NCI-H1417 (cell line): ENCODE data around the gene SYNGR2.
"Not testable (repeated sequence)": the region's sequence is repeated elsewhere in the genome, so short reads cannot be mapped to it uniquely, and the experiment has no call there.

ENCODE experiments used
- DNase-seq, 3 experiments: peaks; one replicate each; lab custom pipeline; 2025; lab: John Stamatoyannopoulos, UW

SYNGR2 gene

DNA sequence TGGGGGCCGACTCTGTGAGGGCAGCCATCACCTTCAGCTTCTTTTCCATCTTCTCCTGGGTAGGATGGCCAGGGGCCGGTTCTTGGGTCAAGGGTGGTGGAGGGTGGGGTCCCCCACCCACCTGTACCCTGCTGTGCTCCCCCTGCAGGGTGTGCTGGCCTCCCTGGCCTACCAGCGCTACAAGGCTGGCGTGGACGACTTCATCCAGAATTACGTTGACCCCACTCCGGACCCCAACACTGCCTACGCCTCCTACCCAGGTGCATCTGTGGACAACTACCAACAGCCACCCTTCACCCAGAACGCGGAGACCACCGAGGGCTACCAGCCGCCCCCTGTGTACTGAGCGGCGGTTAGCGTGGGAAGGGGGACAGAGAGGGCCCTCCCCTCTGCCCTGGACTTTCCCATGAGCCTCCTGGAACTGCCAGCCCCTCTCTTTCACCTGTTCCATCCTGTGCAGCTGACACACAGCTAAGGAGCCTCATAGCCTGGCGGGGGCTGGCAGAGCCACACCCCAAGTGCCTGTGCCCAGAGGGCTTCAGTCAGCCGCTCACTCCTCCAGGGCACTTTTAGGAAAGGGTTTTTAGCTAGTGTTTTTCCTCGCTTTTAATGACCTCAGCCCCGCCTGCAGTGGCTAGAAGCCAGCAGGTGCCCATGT lies 3.3 kb downstream of the SYNGR2 start:
- DNase-seq: not testable (repeated sequence)

DNA sequence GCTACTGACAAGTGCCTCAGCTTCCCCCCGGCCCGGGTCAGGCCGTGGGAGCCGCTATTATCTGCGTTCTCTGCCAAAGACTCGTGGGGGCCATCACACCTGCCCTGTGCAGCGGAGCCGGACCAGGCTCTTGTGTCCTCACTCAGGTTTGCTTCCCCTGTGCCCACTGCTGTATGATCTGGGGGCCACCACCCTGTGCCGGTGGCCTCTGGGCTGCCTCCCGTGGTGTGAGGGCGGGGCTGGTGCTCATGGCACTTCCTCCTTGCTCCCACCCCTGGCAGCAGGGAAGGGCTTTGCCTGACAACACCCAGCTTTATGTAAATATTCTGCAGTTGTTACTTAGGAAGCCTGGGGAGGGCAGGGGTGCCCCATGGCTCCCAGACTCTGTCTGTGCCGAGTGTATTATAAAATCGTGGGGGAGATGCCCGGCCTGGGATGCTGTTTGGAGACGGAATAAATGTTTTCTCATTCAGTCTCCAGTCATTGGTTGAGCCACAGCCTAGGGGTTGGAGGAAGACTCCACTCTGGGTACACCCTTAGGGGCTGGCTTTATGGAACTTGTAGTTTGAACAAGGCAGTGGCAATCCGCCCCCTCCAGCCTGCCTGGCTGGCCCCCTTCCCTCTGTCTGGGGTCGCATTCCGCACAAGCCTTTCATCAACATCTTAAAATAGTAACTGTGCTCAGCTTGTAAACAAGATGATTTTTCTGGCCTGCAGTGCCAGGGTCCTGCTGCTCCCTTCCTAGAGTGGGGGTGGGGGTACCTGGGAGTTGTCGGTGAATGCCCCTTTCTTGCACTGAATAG lies 4.1 kb downstream of the SYNGR2 start:
- DNase-seq: peak; percentile 35 to 84 (median 68)

DNA sequence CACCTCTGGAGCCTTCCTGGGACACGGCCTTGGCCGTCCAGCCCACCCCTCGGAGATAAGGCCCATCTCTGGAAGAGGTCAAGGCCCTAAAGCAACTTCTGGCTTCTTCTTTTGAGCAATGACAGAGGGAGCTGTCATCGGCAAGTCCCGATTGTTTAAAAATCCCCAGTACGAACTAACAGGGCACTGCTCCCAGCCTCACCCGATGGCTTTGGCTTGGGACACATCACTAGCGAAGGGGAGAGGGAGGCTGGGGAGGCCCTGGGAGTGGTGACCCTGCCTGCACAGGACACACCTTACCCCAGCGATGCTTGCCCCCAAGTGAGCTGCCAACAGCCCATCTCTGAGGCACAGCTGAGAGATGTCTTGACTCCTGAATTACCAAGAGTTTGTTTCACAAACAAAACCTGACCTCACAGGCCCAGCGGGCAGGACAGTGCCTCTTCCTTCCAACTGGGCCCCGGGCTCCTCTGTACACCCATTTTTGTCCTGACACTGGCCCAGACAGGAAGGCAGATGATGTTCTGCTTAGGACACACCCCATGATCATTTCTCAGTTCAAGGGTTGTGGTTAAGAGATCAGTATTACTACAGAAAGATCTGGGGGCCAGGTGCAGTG lies 4.8 kb downstream of the SYNGR2 start:
- no peak for DNase-seq

DNA sequence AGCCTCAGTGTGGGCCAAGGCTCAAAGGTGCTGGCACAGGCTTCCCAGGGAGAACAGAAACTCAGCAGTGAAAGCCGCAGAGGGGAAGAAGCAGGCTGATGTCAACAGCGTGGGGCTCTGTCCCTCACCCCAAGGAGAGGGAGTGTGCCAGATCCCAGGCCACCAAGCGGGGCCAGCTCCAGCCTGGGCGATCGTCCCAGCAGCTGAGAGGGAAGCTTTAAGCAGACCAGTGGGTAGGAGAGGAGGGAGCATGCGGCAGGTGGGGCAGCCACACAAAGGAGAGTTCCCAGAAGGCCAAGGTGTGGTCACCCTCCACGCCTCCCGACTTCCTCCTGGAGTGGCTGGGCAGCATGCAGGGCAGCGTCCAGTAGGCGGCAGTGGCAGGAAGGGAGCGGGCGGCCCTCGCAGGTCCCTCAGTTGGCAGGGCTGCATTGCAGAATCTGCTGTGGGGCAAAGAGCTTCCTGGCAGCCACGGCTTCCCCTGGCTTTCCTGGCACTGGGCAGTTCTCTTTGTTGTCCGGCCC lies 6.0 kb downstream of the SYNGR2 start:
- DNase-seq: no peak

DNA sequence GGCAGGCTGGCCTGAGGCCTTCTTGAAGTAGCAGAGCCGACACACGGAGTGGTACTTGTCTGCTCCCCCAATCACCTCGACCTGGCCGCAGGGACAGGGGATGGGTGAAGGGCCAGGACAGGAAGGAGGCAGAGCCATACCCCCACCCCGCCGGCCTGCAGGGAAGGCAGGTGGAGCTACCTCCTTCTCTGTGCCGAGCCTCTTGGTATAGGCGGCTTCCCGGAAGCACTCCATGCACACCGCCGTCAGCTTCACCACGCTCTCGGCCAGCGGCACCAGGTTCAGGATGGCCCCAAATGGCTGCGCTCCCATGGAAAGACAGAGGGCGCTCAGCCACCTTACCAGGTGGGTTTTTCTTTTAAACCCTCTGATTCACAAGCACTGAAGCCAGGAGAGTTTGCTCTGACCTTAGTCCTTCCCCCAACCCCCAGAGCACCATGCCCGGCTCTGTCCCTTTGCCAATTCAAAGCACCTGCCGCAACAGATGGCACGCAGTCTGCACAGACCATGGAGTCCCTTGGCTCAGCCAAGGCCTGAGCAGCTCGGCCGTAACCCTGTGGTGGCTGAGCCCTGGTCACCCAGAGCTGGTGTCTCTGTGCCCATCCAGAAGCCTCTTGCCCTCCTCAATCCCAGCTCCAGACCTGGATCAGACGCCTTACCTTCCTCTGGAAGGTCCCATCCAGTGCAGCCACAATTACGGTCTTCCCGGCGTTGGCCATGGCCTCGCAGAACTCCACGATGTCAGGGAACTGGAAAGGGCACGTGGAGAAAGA lies 6.7 kb downstream of the SYNGR2 start:
- DNase-seq: peak in 1 of 3 experiments; percentile 20

DNA sequence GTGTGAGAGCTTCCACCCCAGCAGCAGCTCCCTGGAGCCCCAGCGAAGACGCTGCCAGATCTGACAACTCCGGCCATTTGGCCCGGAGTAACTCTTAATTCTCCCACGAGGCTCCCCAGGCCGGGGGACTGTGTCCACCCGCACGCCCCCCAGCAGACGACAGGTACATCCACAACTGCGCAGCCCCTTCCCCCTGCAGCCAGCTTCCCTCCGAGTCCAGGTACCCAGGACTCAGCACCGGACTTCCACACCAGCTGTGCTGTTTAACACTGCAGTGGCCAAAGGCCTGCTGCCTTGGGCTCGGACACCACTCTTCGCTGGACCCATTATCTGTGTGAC lies 7.2 kb downstream of the SYNGR2 start:
- DNase-seq: no peak

DNA sequence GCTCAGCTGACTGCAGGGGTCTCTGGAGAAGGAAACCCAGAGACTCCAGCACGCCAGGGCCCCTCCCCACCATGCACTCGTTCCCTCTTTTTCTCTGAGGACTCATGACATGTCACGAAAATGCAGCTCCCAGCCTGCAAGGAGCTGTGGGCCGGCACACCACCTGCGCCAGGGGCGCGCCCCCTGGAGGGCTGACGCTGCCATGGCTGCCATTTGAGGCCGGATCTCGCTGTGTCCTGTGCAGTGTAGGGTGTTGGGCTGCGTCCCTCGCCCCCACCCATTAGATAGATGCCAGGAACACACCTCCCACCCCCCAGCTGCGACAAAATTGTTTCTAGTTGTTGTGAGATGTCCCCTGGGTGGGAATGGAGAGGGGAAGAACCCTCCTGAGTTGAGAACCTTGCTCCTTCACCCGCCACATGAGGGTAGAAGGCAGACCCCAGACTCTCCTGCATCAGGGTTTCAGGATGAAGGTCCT lies 8.2 kb downstream of the SYNGR2 start:
- DNase-seq: peak in 2 of 3 experiments; percentile 9 to 10

DNA sequence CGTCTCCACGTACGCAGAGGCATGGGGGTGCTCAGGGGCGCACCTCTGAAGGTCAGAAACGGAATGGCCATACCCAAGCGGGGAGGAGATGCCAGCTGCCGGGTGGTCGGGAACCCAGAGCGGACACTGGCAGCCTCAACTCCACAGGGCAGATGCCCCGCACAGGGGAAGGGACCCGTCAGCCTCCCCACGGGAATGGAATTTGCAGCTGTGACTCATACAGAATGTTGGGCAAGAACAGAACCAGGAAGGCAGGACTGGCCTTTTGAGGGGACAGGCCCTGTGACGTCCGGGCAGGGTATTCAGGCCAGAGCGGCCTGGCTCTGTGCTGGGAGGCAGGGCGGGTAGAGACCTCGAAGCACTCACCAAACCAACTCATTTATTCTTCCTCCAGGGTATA lies 11.0 kb downstream of the SYNGR2 start:
- DNase-seq: no peak

DNA sequence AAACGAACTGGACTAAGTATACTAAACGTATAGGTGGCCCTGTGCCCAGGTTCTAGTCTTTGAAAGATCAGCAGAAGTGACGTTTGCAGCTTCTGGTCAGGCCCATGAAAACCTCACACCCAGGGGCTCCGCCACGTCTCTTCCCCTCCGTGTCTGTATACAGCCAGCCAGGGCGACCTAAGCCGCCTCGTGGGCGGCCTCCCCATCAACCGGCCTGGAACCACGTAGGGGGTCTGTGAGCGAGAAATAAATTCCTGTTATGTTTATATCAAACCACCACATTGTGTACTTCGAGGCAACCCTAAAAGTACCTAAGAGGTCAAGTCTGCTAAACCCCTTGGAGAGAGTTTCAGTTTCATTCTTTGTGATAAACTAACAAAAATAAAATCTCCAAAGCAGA lies 11.7 kb downstream of the SYNGR2 start:
- DNase-seq: no peak

DNA sequence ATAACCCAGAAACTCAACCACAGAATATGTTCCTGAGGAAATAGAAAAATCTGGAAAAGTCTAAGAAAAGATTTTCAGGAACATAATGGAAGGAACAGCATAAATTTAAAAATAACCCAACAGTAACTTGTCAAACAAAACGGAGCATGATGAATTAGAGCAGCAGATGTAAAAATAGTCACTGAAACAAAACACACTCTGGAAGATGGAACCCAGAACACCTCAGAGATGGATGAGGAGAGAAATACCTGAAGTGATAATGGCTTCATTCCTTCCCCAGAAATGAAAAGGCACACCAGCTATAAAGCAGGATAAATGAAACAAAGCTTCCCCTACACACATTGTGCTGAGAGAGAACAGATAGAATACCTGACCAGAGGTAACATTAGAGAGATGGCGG lies 12.1 kb downstream of the SYNGR2 start:
- DNase-seq: no peak

DNA sequence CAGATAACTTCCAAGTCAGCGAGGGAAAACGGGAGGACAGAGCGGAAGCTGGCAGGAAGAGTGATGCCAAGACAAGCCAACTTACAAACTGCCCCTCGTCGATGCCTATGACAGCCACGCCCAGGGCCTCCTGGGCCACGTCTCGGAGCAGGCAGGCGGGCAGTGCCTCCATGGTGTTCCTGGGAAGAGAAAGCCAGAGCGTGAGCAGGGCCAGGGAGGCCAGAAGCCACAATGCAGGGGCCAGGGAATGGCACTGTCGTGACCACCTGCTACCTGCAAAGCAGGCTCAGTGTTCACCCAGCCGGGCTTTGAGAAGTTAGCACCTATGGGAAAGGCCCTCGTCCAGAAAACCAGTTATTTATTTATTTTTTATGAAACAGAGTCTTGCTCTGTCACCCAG lies 14.1 kb downstream of the SYNGR2 start:
- no peak for DNase-seq

DNA sequence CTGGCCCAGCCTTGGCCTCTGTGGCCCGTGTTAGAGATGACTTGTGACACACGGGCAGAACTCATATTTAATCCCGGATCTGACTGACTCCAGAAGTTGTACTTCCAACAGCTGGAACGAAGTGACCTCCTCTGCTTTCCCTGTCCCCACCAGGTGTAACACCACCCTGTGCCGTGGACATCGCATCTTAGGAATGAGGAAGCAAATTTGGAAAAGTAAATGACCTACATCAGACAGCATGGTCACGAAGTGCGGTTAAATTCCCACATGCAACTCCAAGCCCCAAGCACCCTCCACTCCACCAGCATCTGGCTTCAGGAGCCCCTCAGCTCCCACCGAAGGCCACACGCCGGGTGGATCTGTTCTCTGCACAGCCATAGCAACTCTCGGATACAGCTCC lies 15.5 kb downstream of the SYNGR2 start:
- no peak for DNase-seq

DNA sequence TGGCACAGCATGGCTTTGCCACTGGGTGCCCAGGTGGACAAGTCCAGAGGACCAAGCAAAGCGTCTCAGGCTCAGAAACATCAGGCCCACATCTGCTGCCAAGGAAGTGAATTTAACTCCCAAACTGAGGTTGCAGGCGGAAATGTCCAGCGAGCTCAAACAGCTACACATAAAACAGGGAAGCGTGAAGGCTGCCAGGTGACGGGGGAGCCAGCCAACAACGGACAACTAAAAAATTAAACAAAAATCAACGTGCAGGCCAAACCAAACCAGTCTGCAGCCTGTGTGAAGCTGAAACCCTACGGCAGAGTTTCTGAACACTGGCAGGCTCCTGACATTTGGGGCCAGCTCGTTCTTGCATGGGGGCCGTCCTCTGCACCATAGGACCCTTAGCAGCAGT lies 16.0 kb downstream of the SYNGR2 start:
- no peak for DNase-seq

DNA sequence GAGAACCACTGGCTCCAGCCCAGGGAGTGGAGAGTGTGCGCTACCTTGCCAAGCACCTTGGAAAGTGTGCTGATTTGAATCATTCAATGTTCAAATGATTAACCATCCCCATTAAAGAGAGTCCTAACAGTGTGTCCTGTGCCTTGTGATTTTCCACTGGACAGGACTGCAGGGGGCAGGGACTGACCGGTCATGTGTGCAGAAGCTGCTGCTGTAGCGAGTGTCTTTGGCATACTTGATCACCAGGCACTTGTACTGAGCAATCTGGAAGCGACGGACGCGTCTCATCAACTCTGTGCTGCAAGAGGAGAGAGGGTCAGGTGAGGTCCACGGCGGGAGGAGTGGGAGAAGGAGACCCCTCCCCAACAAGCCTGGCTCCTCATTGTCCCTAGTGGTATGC lies 16.5 kb downstream of the SYNGR2 start:
- no peak for DNase-seq

DNA sequence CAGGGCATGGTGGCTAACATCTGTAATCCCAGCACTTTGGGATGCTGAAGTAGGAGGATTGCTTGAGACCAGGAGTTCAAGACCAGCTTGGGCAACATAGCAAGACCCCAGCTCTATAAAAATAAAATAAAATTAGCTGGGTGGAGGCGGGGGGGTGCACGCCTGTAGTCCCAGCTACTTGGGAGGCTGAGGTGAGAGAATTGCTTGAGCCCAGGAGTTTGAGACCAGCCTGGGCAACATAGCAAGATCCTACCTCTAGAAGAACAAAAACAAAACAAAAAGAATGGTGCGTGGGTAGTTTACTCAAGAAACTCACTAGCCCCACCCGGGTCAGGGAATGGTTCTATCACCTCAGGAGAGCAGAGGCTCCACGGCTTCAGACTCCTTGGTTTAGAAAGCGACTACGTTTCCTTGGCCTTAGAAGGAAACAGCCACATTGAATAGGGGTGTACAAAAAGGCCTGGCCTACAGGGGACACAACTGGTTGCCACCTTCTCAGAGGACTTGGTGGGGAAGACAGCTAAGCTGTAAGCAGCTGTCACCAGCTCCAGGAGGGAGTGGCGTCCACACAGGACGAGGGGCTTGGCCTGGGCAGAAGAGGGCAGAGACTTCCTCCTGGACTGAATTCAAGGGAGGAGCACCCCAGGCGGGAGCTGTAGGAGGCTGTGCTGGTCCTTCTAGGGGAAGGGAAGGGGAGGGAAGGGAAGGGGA lies 17.8 kb downstream of the SYNGR2 start:
- peak in 1 of 3 experiments; percentile 48 for DNase-seq

DNA sequence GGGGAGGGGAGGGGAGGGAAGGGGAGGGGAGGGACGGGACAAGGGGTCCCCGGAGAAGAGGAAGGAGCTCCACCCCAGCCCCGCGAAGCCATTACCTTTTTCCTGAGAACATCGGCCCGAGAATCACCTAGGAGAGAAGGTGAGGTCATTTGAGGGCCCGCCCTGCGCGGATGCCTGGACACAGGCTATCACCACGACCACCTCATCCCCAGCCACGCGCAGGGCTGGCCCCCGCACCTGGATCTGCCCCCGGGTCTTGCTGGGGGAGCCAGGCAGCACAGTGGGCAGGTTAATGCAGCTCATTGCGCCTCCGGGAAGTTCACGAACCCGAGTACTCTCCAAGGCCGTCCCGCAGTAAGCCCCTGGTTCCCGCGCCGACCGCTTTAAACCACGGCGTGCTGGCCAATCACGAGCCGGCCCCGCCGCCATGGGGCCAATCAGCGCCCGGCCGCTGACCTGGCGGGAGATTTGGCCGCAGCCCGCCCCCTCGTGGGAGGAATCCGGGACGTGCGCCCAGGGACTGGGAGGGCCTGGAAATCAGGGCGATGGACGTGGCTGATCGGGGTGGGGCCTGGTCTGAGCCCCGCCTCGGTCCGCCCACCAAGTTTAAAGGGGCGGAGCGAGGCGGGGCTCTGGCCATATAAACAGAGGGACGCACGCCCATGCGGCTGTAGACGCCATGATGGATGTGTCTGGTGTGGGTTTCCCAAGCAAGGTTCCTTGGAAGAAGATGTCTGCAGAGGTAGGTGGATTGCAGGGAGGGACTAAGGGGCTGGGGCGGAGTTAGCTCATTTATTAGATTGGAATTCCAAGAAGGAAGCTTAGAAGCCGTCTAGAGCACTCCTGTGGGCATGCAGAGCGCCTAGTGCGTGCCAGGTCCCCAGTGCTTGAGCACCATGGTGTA lies 18.6 kb downstream of the SYNGR2 start, which contains the start of the genes AFMID and TK1:
Gene AFMID, plus strand, starts transcription at position 671 of the 904 bp plus-strand sequence. Its CDS starts 9 bp downstream, at position 680.
Gene TK1, minus strand, starts transcription at position 361 of the 904 bp plus-strand sequence. Its CDS starts 58 bp downstream, at position 303.
- peak; percentile 95 to 98 (median 97) for DNase-seq

DNA sequence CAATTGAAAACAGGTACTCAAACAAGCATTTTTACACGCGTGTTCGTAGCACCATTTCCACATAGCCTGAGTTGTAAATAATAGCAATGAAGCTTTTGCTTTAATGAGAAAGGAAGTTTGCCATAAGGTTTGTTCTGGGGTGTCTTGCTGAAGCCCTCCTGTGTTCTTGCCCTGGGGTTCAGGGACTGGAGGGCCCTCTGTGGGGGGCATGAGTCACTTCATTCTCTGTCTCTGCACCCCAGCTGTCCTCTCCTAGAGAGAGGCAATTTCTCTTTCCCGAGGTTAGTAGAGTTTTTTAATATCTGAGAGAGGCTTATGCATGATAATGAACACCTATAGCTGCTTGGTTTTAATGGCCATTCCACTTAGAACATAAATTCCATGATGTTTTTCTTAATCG lies 28.3 kb downstream of the SYNGR2 start:
- DNase-seq: no peak

DNA sequence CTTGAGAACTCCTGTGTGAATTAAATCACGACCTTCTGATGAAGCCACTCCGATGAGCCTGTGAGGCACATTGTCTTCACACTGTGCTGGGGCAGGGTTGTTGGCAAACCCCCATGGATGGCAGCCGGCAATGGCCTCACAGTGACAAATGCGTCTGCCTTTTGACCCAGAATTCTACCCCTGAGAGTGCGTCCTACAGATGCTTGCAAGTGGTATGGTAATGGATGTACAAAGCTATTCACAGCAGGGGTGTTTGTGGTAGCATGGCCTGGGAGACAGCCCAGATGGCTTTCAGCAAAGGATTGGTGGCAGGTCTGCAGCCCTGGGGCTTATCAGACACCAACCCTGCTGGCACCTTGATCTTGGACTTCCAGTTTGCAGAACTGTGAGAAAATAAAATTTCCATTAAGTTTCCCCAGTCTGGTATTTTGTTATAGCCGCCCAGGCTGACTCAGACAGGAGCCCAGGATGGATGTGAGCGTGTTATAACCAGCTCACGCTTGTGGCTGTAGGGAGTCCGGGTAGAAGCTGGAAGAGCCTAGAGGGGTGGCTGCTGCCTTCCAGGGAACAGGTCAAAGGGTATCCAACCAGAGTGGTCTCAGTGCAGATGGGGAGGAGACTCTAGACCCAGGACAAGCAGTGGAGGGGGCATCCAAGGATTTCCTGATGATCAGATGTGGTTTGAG lies 28.9 kb downstream of the SYNGR2 start:
- DNase-seq: peak in 1 of 3 experiments; percentile 29

DNA sequence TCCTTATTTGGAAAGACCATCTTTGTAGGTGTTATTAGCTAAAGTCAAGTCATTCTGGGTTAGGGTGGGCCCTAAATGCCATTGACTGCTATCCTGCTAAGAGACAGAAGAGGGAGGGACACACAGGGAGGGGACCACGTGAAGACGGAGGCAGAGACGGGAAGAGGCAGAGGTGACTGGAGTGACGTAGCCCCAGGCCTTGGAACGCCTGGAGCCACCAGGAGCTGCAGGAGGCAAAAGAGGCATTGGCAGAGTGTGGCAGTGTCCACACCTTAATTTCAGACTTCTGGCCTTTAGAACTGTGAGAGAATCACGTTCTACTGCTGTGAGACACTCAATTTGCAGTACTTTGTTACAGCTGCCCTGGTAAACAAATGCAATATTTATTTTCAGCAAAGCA lies 32.1 kb downstream of the SYNGR2 start:
- no peak for DNase-seq
